HepG2 (cell line): ENCODE results near the gene SETD1B. TPM values are rescaled to one million over a fixed set of nuclear protein-coding genes. Genes with fewer than 3 reads are reported as not detected.
A peak's percentile ranks its signal among the peaks of the same experiment; 100 is the strongest.

Experiments
- AKAP8 ChIP-seq: sonication (generic); formaldehyde crosslinking; IDR thresholded peaks from 2 replicates; pipeline ENCODE4 v1.5.1; 2020; ENCODE audit warnings: mild to moderate bottlenecking, missing genetic modification reagents
- NFKB2 ChIP-seq: sonication (generic); formaldehyde crosslinking; IDR thresholded peaks from 2 replicates; pipeline ENCODE4 v1.4.0; 2020; ENCODE audit warnings: missing genetic modification reagents, borderline replicate concordance
- TMF1 ChIP-seq: sonication (generic); formaldehyde crosslinking; IDR thresholded peaks from 2 replicates; pipeline ENCODE4 v1.8.1; 2022; ENCODE audit warnings: low read depth, missing genetic modification reagents
- ZNF121 ChIP-seq: sonication (generic); formaldehyde crosslinking; IDR thresholded peaks from 2 replicates; pipeline ENCODE4 v1.5.0; 2020; ENCODE audit warnings: mild to moderate bottlenecking, missing genetic modification reagents
- polyA plus RNA-seq, 8 experiments: library from polyadenylated mRNA; depleted of rRNA in 3 of 8; stranded (reverse) in 7 of 8; unstranded in 1 of 8; fragments of >200 nt; fragmentation: Illumina TruSeq in 4 of 8; extraction: Trizol in 4 of 8; gene quantifications; 2 replicates each; pipeline versions ENCODE4 v1.2.1 to v1.2.3, GENCODE V29; 2011 to 2016; ENCODE audit warnings: low read depth in 4 of 8, missing spikeins in 1 of 8, mixed read lengths in 1 of 8; ENCODE audit not compliant: insufficient read depth in 1 of 8
- total RNA-seq, 5 experiments: library from RNA; depleted of rRNA; stranded (reverse); fragments of >200 nt; fragmentation: Illumina TruSeq; extraction: Trizol; gene quantifications; 2 replicates each; pipeline ENCODE4 v1.2.3, GENCODE V29; 2016; ENCODE audit warnings: low read depth in 1 of 5
- TF ChIP-seq, protein P1 (sequence below): sonication (generic); formaldehyde crosslinking; IDR thresholded peaks from 2 replicates; pipeline ENCODE4 v1.4.0; 2020; ENCODE audit warnings: missing genetic modification reagents
- TF ChIP-seq, protein P2 (sequence below): sonication (generic); formaldehyde crosslinking; conservative IDR thresholded peaks from 2 replicates; pipeline ENCODE4 v1.4.0; 2020; ENCODE audit warnings: missing genetic modification reagents
- TF ChIP-seq, protein P3 (sequence below): sonication (generic); formaldehyde crosslinking; IDR thresholded peaks from 2 replicates; pipeline ENCODE4 v1.4.0; 2020; ENCODE audit warnings: missing genetic modification reagents
- TF ChIP-seq, protein P4 (sequence below): sonication (generic); formaldehyde crosslinking; IDR thresholded peaks from 2 replicates; pipeline ENCODE4 v1.4.0; 2020; ENCODE audit warnings: missing genetic modification reagents, borderline replicate concordance

The SETD1B gene
- total and polyA plus RNA-seq, 2 of the 13 experiments (the other 11 are each of a cell fraction or from before 2014, with no cell fraction given) = 1.1 to 1.4 TPM

DNA sequence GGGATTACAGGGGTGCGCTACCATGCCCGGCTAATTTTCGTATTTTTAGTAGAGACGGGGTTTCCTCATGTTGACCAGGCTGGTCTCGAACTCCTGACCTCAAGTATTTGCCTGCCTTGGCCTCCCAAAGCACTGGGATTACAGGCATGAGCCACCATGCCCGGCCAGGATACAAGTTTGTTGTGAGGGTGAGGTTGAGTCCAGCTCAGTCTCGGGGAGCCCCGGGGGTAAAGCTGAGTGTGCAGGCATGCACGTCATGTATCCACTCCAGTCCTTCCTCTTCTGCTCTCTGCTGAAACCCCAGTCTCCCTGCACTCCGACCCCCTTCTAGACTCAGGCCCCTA lies 54.5 kb downstream of the SETD1B start (continued):
- TF ChIP-seq, protein P1, sequence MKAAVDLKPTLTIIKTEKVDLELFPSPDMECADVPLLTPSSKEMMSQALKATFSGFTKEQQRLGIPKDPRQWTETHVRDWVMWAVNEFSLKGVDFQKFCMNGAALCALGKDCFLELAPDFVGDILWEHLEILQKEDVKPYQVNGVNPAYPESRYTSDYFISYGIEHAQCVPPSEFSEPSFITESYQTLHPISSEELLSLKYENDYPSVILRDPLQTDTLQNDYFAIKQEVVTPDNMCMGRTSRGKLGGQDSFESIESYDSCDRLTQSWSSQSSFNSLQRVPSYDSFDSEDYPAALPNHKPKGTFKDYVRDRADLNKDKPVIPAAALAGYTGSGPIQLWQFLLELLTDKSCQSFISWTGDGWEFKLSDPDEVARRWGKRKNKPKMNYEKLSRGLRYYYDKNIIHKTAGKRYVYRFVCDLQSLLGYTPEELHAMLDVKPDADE (CRISPR knock-in tag) = 0 out of 2 replicates have a peak, but pooled peaks have one; percentile 77
- TF ChIP-seq, protein P2, sequence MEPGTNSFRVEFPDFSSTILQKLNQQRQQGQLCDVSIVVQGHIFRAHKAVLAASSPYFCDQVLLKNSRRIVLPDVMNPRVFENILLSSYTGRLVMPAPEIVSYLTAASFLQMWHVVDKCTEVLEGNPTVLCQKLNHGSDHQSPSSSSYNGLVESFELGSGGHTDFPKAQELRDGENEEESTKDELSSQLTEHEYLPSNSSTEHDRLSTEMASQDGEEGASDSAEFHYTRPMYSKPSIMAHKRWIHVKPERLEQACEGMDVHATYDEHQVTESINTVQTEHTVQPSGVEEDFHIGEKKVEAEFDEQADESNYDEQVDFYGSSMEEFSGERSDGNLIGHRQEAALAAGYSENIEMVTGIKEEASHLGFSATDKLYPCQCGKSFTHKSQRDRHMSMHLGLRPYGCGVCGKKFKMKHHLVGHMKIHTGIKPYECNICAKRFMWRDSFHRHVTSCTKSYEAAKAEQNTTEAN (CRISPR knock-in tag) = 0 out of 2 replicates have a peak, but pooled peaks have one; percentile 12
- TF ChIP-seq, protein P3, sequence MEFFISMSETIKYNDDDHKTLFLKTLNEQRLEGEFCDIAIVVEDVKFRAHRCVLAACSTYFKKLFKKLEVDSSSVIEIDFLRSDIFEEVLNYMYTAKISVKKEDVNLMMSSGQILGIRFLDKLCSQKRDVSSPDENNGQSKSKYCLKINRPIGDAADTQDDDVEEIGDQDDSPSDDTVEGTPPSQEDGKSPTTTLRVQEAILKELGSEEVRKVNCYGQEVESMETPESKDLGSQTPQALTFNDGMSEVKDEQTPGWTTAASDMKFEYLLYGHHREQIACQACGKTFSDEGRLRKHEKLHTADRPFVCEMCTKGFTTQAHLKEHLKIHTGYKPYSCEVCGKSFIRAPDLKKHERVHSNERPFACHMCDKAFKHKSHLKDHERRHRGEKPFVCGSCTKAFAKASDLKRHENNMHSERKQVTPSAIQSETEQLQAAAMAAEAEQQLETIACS = 0 out of 2 replicates have a peak, but pooled peaks have one; percentile 24
- TF ChIP-seq TMF1 (CRISPR knock-in tag) = 0 out of 2 replicates have a peak, but pooled peaks have one; percentile 46
- peak; percentile 23; the same call in 1 of the 2 replicates for TF ChIP-seq NFKB2 (CRISPR knock-in tag)
- TF ChIP-seq, protein P4, sequence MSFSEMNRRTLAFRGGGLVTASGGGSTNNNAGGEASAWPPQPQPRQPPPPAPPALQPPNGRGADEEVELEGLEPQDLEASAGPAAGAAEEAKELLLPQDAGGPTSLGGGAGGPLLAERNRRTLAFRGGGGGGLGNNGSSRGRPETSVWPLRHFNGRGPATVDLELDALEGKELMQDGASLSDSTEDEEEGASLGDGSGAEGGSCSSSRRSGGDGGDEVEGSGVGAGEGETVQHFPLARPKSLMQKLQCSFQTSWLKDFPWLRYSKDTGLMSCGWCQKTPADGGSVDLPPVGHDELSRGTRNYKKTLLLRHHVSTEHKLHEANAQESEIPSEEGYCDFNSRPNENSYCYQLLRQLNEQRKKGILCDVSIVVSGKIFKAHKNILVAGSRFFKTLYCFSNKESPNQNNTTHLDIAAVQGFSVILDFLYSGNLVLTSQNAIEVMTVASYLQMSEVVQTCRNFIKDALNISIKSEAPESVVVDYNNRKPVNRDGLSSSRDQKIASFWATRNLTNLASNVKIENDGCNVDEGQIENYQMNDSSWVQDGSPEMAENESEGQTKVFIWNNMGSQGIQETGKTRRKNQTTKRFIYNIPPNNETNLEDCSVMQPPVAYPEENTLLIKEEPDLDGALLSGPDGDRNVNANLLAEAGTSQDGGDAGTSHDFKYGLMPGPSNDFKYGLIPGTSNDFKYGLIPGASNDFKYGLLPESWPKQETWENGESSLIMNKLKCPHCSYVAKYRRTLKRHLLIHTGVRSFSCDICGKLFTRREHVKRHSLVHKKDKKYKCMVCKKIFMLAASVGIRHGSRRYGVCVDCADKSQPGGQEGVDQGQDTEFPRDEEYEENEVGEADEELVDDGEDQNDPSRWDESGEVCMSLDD (CRISPR knock-in tag) = peak; percentile 1; the same call in 1 of the 2 replicates
- 0 out of 2 replicates have a peak, but pooled peaks have one; percentile 10 for TF ChIP-seq ZNF121 (CRISPR knock-in tag)
- no peak for TF ChIP-seq AKAP8 (CRISPR knock-in tag)
- TF ChIP-seq, all 625 proteins: peak for 17
